ENCODE measurements around the gene SIDT2.

DNA sequence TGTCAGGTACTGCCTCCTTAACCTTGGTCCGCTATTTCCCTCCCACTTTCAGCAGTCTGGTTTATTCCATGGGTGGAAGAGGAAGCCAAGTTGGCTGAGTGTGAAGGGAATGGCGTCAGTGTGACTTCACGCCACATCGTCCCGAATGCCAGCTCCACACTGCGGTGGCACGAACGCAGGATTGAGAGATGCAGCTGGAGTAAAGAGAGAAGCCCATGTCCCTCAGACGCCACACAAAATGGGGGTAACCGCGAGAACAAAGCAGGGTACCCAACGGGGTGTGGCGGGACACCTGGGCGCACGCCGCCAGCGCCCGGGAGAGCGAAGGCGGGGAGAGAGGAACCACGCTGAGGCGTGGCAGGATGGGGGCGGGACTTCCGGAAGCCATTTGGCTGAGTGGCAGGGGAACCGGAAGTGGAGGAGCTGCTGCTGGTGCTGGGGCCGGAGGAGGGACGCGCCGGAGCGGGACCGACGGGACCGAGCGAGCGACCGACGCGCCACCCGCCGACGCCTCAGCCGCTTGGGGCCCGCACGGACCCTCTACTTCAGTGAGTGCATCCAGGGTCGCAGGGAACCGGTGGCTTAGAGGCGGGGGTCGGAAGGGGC is 34.6 kb upstream of the SIDT2 start, which contains the start of gene PAFAH1B2:
- TF ChIP-seq POLR2A (IDR thresholded peaks at IDR 0.05), result peak; percentile 81 to 92 (median 91)
- TF ChIP-seq, protein P1, sequence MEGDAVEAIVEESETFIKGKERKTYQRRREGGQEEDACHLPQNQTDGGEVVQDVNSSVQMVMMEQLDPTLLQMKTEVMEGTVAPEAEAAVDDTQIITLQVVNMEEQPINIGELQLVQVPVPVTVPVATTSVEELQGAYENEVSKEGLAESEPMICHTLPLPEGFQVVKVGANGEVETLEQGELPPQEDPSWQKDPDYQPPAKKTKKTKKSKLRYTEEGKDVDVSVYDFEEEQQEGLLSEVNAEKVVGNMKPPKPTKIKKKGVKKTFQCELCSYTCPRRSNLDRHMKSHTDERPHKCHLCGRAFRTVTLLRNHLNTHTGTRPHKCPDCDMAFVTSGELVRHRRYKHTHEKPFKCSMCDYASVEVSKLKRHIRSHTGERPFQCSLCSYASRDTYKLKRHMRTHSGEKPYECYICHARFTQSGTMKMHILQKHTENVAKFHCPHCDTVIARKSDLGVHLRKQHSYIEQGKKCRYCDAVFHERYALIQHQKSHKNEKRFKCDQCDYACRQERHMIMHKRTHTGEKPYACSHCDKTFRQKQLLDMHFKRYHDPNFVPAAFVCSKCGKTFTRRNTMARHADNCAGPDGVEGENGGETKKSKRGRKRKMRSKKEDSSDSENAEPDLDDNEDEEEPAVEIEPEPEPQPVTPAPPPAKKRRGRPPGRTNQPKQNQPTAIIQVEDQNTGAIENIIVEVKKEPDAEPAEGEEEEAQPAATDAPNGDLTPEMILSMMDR (IDR thresholded peaks at IDR 0.05), result no peak

All from body of pancreas (tissue), 4 donors.